Kidney (tissue), 14 donors: Measurements from ENCODE around the gene TTC19. TPM values are rescaled to one million over a fixed set of nuclear protein-coding genes. Genes with fewer than 3 reads are reported as not detected.

ENCODE experiments used
- DNase-seq, 5 donors: peaks; one replicate each; pipeline ENCODE4 v3.0.0-alpha.2; 2013 to 2020
- FAIRE-seq: peaks from 2 replicates; lab custom pipeline; 2012; peaks lifted over from hg19 to GRCh38; lab: Jason Lieb, UNC
- H3K27ac ChIP-seq, 2 donors: one replicate each; pipeline ENCODE4 v1.7.0; 2013; ENCODE audit warnings: low read depth in 2 of 2, low read length in 2 of 2, inconsistent platforms in 1 of 2
- H3K27me3 ChIP-seq: one replicate; pipeline ENCODE4 v1.7.1; 2013; ENCODE audit warnings: low read length, inconsistent platforms; ENCODE audit not compliant: control insufficient read depth, insufficient read depth
- H3K36me3 ChIP-seq, 3 donors: one replicate each; pipeline versions ENCODE4 v1.7.0 to v1.7.1; 2013; ENCODE audit warnings: low read length in 3 of 3, control low read depth in 1 of 3, inconsistent platforms in 1 of 3; ENCODE audit not compliant: insufficient read depth in 3 of 3, control insufficient read depth in 2 of 3
- H3K4me1 ChIP-seq, 3 donors: one replicate each; pipeline versions ENCODE4 v1.7.0 to v1.7.1; 2013; ENCODE audit warnings: low read length in 3 of 3, inconsistent platforms in 1 of 3, low read depth in 1 of 3; ENCODE audit not compliant: control insufficient read depth in 2 of 3, insufficient read depth in 2 of 3
- H3K4me3 ChIP-seq, 3 donors: one replicate each; pipeline versions ENCODE4 v1.7.0 to v1.8.1; 2013; ENCODE audit warnings: low read length in 3 of 3, control low read depth in 1 of 3, inconsistent platforms in 1 of 3
- H3K9ac ChIP-seq, 3 donors: one replicate each; pipeline versions ENCODE4 v1.7.0 to v1.7.1; 2013; ENCODE audit warnings: low read length in 3 of 3, control low read depth in 1 of 3, inconsistent platforms in 1 of 3
- H3K9me3 ChIP-seq, 3 donors: one replicate each; pipeline versions ENCODE4 v1.7.0 to v1.7.1; 2013; ENCODE audit warnings: low read length in 3 of 3, control low read depth in 1 of 3, inconsistent platforms in 1 of 3; ENCODE audit not compliant: control insufficient read depth in 2 of 3, insufficient read depth in 1 of 3
- intact Hi-C: fragments of 100-400 bp; cut with DNase I; formaldehyde crosslinking; loops from one replicate; pipeline ENCODE4 v1.11.1; 2022
- polyA plus RNA-seq: library from polyadenylated mRNA; stranded (reverse); fragments of 350-450 nt; fragmentation: Illumina TruSeq; extraction: RNeasy Lipid Tissue Mini Kit (QIAGEN cat#74804); gene quantifications from one replicate; pipeline ENCODE4 v1.2.3, GENCODE V29; 2014; ENCODE audit warnings: low read depth, low replicate concordance; ENCODE audit not compliant: insufficient read depth
- total RNA-seq: library from RNA; stranded (reverse); fragmentation: NEBNext Ultra II Directional; extraction: Animal tissue kit (Norgen Biotek cat#: 25700); gene quantifications from one replicate; pipeline ENCODE4 v1.2.1, GENCODE V29; 2021
- TF ChIP-seq, protein P1 (sequence below): IDR thresholded peaks from 3 replicates; pipeline ENCODE4 v1.5.1; 2012; ENCODE audit warnings: mild to moderate bottlenecking, moderate library complexity, borderline replicate concordance; ENCODE audit not compliant: insufficient read depth; ENCODE audit errors: extremely low read depth
- donor health status: control.
- donor health status: control.
- donor health status: control.
- donor health status: control.
- donor health status: control.
- donor health status: DM: yes; HTN: yes; CAD: no.
- donor health status: Normal renal cell carcinoma (clear cell type).

The TTC19 gene
- total and polyA plus RNA-seq, 2 donors from 2014 or later = 42.0 to 47.7 TPM

GRCh38 chr17:16073845-16074244 is 74.2 kb downstream of the TTC19 start:
- no peak overlapping the region for H3K4me3 ChIP-seq
- TF ChIP-seq, protein P1, sequence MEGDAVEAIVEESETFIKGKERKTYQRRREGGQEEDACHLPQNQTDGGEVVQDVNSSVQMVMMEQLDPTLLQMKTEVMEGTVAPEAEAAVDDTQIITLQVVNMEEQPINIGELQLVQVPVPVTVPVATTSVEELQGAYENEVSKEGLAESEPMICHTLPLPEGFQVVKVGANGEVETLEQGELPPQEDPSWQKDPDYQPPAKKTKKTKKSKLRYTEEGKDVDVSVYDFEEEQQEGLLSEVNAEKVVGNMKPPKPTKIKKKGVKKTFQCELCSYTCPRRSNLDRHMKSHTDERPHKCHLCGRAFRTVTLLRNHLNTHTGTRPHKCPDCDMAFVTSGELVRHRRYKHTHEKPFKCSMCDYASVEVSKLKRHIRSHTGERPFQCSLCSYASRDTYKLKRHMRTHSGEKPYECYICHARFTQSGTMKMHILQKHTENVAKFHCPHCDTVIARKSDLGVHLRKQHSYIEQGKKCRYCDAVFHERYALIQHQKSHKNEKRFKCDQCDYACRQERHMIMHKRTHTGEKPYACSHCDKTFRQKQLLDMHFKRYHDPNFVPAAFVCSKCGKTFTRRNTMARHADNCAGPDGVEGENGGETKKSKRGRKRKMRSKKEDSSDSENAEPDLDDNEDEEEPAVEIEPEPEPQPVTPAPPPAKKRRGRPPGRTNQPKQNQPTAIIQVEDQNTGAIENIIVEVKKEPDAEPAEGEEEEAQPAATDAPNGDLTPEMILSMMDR = no peak
- no peaks in the 10 kb centered on the region for H3K27me3 ChIP-seq
- FAIRE-seq = no peak
- DNase-seq = peak in 1 of 5 donors; percentile 6
- H3K27ac ChIP-seq = no peak overlapping the region
- intact Hi-C loops = no loop called here
- no peak overlapping the region for H3K9ac ChIP-seq
- no peaks in the 10 kb centered on the region for H3K4me1 ChIP-seq
- no peaks in the 10 kb centered on the region for H3K9me3 ChIP-seq
- peaks cover 15 to 47% (median 44%) of the 10 kb centered on the region in 3 donors for H3K36me3 ChIP-seq

DNA sequence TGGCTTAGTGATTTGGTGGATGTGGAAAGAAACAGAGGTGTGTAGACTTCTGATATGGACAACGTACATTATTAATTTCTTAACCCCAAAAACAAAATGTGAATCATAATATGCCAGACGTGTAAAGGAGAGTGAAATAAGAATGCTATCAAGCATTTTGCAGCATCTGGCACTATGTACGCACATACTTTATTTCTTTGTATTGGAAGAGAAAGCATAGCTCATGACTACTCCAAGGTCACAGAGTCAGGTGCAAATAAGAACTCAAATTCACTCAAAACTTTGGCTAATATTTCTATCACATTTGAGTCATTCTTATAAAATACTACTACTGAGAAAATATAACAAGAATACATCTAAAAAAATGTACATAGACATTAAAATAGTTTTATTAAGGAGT is 74.8 kb downstream of the TTC19 start:
- no peak for FAIRE-seq
- intact Hi-C loops = no loop called here

DNA sequence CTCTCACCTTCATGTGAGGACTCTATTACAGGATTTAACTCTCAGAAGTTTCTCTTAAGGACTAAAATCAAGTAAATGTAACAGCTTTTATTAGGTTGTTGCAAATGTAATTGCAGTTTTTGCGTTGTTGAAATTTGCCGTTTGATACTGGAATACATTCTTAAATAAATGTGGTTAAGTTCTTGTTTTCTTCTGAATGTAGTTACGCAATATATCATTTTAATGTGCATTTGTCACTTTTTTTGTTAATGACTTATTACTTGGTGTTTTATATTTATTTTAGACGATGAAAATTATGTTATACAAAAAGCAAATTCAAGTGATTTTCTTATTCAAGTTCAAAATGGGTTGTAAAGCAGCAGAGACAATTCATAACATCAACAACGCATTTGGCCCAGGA is 76.3 kb downstream of the TTC19 start:
- intact Hi-C loops = no loop called here
- FAIRE-seq = no peak
- H3K36me3 ChIP-seq = peaks cover 7 to 43% (median 40%) of the 10 kb centered on the region in 3 donors

More for the DNA sequence above, 74.8 kb downstream of the TTC19 start:
- H3K9me3 ChIP-seq = no peaks in the 10 kb centered on the region
- no peaks in the 10 kb centered on the region for H3K27me3 ChIP-seq
- peaks cover 13 to 49% (median 44%) of the 10 kb centered on the region in 3 donors for H3K36me3 ChIP-seq
- TF ChIP-seq, protein P1 = no peak
- no peak for DNase-seq
- H3K4me3 ChIP-seq = no peak overlapping the region
- no peak overlapping the region for H3K9ac ChIP-seq
- no peaks in the 10 kb centered on the region for H3K4me1 ChIP-seq
- no peak overlapping the region for H3K27ac ChIP-seq

More for the DNA sequence above, 76.3 kb downstream of the TTC19 start:
- TF ChIP-seq, protein P1 = no peak
- Histone ChIP-seq H3K9ac (no peak overlapping the region), H3K27me3 (no peaks in the 10 kb centered on the region), H3K9me3 (no peaks in the 10 kb centered on the region), H3K27ac (no peak overlapping the region), H3K4me3 (no peak overlapping the region), H3K4me1 (no peaks in the 10 kb centered on the region)
- DNase-seq = no peak

Other genes with a start within 250 kb of the TTC19 start
- 0.60 TPM for gene ADORA2B, start 54.7 kb upstream of the TTC19 start, total RNA-seq
- not detected for gene ADORA2B, start 54.7 kb upstream of the TTC19 start, polyA plus RNA-seq
- 21.0 TPM for gene ZSWIM7, start 120 bp upstream of the TTC19 start, total RNA-seq
- gene ZSWIM7, start 120 bp upstream of the TTC19 start, polyA plus RNA-seq = 66.7 TPM
- gene NCOR1, start 215.7 kb downstream of the TTC19 start, total RNA-seq = 136 TPM
- 44.9 TPM for gene NCOR1, start 215.7 kb downstream of the TTC19 start, polyA plus RNA-seq
- 33.5 TPM for gene PIGL, start 217.4 kb downstream of the TTC19 start, total RNA-seq
- 13.6 TPM for gene PIGL, start 217.4 kb downstream of the TTC19 start, polyA plus RNA-seq